MM.1S (cell line): ENCODE measurements around the gene GUCY1A2.

ENCODE experiments used
- EZH2 ChIP-seq: fragments of 300-600 bp; sonication (generic); optimal IDR thresholded peaks from 2 replicates; pipeline ENCODE3; 2017; ENCODE audit warnings: low read depth, mild to moderate bottlenecking, antibody characterized with exemption, low read length, mixed read lengths
- TF ChIP-seq, protein P1 (sequence below): fragments of 300-600 bp; sonication (generic); IDR thresholded peaks from 2 replicates; pipeline ENCODE4 v1.5.1; 2016; ENCODE audit warnings: antibody characterized with exemption, low read length, mixed read lengths

DNA sequence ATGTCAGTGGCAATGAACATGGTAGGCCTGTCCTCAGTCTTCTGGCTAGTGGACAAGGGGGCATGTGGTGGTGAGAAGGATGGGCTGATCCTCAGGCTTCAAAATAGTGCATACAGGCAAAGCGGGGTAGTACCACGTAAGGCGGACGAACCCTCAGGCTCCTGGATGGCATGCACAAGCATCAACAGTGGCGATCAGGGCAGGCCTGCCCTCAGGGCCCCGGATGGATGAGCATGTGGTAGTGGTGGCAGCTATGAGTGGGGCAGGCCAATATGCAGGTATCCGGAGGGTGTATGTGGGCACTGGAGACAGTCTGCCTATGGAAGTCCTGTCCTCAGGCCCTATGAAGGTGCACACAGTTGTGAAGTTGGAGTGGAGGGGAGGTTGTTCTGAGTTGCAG is 163.8 kb downstream of the GUCY1A2 start:
- TF ChIP-seq, protein P1, sequence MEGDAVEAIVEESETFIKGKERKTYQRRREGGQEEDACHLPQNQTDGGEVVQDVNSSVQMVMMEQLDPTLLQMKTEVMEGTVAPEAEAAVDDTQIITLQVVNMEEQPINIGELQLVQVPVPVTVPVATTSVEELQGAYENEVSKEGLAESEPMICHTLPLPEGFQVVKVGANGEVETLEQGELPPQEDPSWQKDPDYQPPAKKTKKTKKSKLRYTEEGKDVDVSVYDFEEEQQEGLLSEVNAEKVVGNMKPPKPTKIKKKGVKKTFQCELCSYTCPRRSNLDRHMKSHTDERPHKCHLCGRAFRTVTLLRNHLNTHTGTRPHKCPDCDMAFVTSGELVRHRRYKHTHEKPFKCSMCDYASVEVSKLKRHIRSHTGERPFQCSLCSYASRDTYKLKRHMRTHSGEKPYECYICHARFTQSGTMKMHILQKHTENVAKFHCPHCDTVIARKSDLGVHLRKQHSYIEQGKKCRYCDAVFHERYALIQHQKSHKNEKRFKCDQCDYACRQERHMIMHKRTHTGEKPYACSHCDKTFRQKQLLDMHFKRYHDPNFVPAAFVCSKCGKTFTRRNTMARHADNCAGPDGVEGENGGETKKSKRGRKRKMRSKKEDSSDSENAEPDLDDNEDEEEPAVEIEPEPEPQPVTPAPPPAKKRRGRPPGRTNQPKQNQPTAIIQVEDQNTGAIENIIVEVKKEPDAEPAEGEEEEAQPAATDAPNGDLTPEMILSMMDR: no peak
- no peak for TF ChIP-seq EZH2
